ENCODE measurements around the gene CCM2L.

DNA sequence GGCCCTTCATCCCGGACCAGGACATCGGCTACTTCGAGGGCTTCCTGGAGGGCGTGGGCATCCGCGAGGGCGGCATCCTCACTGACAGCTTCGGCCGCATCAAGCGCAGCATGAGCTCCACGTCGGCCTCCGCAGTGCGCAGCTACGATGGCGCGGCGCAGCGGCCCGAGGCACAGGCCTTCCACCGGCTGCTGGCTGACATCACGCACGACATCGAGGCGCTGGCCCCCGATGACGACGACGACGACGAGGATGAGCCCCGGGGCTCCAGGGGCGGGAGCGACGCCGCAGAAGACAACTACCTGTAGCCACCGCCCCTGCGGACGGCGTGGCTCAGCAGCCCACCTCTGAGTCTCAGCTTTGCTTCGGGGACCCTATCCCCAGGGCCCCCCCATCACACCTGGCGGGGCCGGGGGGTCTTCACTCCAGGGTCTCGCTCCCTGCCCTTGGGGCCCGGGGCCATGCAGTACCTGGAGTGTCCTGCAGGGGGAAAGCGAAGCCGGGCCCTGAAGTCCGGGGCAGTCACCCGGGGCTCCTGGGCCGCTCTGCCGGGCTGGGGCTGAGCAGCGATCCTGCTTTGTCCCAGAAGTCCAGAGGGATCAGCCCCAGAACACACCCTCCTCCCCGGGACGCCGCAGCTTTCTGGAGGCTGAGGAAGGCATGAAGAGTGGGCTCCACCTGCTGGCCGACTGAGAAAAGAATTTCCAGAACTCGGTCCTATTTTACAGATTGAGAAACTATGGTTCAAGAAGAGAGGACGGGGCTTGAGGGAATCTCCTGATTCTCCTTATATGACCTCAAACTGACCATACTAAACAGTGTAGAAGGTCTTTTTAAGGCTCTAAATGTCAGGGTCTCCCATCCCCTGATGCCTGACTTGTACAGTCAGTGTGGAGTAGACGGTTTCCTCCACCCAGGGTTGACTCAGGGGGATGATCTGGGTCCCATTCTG is 21.0 kb downstream of the CCM2L start:
- TF ChIP-seq POLR2A (IDR thresholded peaks at IDR 0.05; ENCODE audit: low read depth, low read length) (no peak), POLR2AphosphoS5 (IDR thresholded peaks at IDR 0.05; ENCODE audit: low read depth, low read length) (no peak)
